DMS153 treated with DMSO at 0.1 percent for 48 hours (cell line): ENCODE data around the gene OCEL1.

Source experiments
- DNase-seq: peaks from one replicate; lab custom pipeline; 2025; ENCODE audit not compliant: unreplicated experiment; lab: John Stamatoyannopoulos, UW

The OCEL1 gene

DNA sequence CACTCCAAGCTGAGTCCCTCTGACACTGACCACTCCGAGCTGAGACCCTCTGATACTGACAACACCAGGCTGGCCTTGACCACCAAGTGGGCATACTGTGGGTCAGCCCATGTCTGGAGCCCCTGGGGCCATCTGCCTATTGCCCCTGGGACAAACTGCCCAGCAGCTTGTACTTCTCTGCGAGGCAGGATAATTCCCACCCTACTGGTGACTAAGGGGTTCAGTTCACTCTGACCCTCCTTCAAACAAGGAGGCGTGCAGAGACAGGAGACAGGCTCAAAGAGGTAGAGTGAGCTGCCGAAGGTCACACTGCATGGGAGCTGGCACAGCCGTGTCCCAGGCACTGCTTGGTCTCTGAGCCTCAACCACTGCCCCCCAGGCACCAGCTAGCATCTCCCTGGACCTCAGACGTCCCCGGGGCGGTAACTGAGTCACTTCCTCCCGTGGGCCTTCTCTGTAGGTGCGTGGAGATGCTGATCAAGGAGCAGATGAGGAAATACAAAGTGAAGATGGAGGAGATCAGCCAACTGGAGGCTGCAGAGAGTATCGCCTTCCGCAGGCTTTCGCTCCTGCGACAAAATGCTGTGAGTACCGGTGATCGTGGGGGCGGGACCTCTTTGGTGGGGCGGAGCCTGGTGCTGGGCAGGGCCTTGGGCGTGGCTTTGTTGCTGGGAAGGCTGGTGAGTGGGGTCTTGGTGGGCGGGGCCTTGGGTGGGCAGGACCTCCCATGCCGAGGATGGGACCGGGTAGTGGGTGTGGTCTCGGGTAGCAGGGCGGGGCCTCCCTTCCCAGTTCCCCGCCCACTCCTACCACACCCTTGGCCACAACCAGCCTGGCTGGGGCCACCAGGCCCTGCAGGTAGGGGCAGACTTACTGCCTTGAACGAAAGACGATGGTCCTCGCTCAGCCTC, 16.6 kb upstream of the OCEL1 start:
- DNase-seq, result no peak

GRCh38 chr19:17210296-17210695, 15.7 kb upstream of the OCEL1 start:
- no peak for DNase-seq

DNA sequence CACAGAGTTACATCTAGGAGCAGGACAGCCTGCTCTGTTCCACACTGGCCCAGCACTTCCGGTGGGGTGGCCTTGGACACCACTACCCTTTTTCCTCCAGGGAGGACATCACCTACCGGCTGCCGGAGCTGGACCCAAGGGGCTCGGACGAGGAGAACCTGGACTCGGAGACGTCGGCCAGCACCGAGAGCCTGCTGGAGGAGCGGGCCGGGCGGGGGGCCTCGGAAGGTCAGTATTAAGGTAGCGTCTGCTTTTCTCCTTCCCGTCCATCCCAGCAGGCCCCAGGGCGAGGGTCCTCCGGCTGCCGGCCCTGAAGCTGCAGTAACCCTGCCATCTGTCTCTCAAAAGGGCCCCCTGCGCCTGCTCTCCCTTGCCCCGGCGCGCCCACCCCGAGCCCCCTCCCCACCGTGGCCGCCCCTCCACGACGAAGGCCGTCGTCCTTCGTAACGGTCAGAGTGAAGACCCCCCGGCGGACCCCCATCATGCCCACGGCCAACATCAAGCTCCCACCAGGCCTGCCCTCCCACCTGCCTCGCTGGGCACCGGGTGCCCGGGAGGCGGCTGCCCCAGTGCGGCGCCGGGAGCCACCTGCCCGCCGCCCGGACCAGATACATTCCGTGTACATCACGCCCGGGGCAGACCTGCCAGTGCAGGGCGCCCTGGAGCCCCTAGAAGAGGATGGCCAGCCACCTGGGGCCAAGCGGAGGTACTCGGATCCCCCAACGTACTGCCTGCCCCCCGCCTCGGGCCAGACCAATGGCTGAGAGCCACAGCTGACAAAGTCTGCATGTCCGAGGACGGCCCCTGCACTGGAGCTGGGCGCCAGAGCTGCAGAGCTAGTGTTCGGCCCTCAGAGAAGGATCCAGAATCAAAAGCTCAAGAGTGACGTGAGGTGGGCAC, 14.2 kb upstream of the OCEL1 start:
- no peak for DNase-seq

- DNase-seq, result no peak
Measured at GRCh38 chr19:17213334-17213733, 12.7 kb upstream of the OCEL1 start.

DNA sequence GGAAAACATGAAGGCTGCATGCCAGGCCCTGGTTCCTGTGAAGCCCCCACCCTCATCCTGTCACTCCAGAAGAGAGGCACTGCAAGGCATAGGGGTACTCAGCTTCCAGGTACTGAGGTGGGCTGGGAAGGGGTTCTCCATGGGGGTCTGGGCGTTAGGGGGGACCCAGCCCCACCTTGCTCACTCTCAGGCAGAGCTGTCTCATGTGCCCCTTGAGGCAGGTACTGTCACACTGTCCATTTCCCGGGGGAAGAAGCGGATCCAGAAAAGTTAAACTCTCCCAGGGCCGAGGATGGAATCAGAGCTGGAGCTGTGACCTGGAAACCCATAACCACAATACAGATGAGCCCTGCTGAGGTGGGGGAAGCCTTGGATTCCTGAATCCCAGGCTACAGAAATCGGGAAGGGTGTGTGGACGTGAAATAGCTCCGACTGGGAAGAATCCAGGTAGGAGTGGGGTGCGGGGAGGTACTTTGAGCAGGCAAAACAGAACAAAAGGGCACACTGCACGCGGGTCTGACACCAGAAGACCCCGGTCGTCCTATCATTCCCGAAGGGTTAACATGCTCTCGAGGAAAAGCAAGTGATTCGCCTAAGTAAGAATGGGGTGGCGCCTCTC, 11.4 kb upstream of the OCEL1 start:
- no peak for DNase-seq

DNA sequence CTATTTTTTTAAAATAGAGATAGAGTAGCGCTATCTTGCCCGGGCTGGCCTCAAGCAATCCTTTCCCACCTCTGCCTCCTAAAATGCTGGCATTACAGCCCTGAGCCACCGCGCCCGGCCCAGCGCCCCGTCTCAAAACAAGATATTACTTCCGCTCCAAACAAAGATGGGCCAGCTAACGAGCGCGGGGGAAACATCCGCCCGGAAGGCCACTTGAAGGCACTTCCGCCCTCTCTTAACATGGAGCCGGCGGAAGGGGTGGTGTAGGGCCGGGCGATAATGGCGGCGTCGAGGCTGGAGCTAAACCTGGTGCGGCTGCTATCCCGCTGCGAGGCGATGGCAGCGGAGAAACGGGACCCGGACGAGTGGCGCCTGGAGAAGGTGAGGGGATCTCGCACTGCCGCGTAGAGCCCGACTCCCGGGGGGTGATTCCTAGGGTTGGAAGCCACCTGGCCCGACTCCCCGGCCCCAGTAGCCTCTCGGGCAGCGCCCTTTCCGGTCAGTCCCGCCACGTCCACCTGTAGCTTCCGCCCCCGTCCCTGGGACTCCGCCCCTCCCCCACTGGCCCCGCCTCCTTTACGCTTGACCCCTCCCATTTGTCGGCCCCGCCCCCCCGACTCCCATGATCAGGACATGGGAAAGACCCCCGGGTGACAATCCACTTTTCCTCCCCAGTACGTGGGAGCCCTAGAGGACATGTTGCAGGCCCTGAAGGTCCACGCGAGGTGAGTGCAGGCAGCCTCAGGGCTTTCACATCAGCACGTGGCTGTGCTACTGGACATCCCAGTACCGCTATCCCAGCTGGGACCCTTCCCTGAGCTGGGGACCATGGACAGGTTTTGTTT, 10.7 kb upstream of the OCEL1 start, which contains the start of gene USE1:
Gene USE1 (plus strand): TSS at position 231 of the 845 bp plus-strand sequence. CDS start 49 bp downstream, at position 280.
- peak; percentile 94 for DNase-seq

DNA sequence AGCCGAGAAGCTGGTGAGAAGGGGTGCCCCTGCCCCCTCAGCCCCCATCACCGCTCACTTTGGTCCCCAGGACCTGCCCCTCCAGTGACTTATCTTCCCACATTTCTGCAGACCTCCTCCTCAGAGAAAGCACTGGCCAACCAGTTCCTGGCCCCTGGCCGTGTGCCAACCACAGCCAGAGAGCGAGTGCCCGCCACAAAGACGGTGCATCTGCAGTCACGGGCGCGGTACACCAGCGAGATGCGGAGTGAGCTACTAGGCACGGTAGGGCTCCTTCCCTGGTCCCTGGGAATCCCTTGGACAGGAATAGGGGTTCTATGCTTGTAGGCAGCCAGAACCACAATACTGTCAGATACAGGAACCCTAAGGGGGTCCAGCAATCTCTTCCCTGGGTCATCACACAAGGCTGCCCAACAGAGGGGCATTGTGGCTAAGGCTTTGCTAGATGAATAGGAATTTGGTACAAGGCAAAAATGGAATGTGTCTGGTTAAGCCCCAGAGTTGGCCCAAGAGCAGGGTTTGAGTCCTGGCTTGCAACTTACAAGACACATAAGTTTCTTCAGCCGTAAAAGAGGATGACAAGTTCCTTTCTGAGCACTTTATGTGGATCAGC, 9.9 kb upstream of the OCEL1 start:
- no peak for DNase-seq

- no peak for DNase-seq
Measured at GRCh38 chr19:17219286-17219685, 6.7 kb upstream of the OCEL1 start.

GRCh38 chr19:17220207-17220758, 5.7 kb upstream of the OCEL1 start:
- no peak for DNase-seq

DNA sequence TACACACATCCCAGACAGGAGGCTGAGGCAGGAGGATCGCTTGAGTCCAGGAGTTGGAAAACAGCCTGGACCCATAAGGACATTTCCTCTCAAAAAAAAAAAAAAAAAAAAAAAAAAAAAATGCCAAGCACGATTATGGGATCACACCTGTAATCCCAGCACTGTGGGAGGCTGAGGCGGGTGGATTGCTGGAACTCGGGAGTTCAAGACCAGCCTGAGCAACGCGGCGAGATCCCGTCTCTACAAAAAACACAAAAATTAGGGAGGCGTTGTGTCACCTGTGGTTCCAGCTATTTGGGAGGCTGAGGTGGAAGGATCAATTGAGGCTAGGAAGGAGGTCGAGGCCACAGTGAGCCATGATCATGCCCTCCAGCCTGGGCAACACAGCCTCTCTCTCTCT, 973 bp upstream of the OCEL1 start:
- DNase-seq, result no peak

DNA sequence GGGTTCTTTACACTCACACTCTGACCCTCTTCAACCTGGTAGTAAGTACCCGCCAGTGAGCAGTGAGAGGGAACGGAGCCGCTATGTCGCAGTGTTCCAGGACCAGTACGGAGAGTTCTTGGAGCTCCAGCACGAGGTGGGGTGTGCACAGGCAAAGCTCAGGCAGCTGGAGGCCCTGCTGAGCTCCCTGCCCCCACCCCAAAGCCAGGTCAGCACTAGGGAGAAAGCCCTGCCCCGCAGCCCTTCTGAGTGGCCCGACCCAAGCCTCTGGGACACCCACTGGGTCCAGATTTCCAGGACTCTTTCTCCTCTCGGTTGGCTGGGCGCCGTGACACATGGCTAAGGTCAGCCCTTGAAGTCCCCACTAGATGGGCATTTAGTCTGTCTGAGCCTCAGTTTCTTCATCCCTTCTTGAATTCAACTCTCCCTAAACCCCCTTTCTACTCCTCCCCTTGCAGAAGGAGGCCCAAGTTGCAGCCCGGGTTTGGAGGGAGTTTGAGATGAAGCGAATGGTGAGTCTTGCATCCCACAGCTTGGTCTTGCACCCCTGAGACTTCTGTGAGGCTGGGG, 1.9 kb downstream of the OCEL1 start:
- no peak for DNase-seq

- no peak for DNase-seq
Measured at GRCh38 chr19:17229890-17230289, 3.9 kb downstream of the OCEL1 start.

- DNase-seq, result no peak
Measured at GRCh38 chr19:17232258-17232657, 6.2 kb downstream of the OCEL1 start.

DNA sequence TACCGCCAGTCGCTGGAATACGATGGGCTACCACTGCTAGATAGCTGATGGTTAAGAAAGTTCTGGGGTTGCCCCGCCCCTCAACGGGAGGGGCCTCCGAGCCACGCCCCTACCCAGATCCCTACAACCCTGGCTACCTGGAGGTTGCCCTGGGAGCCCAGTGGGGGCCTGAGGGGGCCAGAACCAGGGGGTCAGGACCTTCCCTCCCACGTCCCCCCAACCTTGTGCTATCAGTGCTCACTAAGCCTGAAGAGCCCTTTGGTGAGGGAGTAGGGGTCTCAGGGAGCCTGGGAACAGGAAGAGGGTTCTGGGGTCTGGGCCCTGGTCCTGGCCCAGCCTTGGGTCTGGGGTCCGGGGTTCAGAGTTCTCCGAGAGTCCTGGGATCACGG, 8.9 kb downstream of the OCEL1 start:
- DNase-seq, result no peak

DNA sequence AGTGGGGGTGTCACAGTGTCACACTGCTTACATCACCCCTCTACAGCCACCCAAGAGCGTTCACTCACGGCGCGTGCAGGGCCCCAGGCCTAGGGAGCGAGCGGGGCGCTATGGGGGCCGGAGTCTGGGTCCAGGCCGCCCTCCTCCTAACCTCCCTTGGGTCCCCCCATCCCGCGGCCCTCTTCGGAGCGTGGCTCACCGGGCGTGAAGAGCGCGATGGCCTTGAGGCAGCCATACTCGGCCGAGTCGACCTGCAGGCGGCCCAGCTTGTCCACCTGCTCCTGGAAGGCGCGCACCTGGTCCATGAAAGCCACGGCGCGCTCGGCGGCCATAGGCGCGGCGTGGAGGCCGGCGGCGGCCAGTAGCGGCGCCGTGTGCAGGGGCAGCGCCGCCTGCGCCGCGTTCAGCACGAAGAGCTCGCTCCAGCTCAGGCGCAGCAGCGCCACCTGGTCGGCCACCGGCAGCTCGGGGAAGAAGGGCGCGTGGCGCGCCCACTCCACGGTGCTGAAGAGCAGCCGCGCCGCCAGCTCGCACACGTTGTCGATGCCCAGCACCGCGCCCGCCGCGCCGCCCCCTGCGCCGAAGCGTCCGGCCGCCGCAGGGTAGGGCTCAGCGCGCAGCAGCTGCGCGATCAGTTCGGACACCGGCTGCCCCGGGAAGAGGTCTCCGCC, 9.4 kb downstream of the OCEL1 start:
- DNase-seq, result peak; percentile 24

DNA sequence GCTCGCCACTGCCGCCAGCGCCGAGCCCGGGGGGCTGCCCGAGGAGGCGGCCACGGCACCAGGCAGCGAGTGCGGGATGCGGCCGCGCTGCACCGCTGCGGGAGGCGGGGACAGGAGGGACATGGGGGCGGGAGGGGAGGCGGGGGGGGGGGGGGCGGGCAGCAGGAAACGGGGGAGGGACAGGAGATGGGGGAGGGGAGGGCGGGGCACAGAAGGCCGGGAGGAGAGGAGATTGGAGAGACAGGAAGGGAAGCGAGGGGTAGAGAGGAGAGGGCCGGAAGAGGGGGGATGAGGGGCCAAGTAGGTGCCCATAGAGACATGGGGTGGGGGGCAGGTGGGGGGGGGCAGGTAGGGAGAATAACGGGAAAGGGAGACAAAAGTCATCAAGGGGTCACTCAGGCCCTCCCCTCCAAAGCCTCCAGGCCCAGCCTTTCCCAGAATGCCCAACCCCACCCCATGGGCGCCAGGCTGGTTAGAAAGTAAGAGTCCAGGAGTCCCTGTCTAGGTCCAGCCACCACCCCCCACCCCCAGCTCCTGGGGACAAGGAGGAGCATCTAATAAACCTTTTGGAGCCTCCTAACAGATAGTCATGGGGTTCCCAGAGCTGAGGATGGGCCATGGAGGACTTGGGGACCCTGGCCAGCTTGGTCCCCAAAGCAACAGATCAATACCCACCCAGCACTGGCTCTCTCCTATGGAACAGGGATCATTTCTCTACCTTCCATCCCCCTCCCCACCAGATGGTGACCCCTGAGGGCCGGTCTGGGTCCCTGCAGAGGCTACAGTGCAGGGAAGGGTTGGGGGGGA, 10.1 kb downstream of the OCEL1 start:
- DNase-seq, result peak; percentile 24

DNA sequence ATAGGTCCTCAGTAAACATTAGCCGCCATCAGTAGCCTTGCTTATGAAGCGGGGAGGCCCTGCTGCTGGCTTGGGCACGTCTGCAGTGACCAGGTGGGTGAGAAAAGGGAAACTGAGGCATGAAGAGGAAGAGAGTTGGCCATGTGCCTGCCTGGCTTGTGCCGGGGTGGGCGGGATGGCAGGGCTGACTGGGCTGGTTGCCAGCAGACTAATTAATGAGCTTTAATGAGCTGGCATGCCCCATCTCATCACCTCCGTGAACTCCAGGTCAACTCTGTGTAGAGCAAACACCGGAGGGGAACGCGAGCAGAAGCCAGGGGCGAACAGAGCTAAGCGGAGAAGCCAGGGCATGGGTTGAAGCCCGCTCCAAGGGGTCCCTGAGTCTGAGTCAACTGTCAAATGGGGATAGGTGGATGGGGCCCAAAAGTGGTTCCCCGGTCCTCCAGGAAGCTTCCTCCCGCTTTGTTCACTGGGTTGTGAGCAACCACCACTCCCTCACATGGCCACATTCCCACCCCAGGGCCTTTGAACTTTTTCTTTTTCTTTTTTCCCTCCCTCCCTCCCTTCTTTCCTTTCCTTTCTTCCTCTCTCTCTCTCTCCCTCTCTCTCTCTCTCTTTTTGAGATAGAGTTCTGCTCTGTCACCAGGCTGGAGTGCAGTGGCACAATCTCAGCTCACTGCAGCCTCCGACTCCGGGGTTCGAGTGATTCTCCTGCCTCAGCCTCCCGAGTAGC, 11.0 kb downstream of the OCEL1 start:
- DNase-seq, result no peak
